Endodermal cell (in vitro differentiated cells): ENCODE measurements around the gene ZDHHC14. TPM values are rescaled to one million over a fixed set of nuclear protein-coding genes. Genes with fewer than 3 reads are reported as not detected.
"Not testable (repeated sequence)": the region's sequence is repeated elsewhere in the genome, so short reads cannot be mapped to it uniquely, and the experiment has no call there.

Experiments
- DNase-seq: peaks from one replicate; pipeline ENCODE4 v3.0.0-alpha.2; 2017
- H3K27ac ChIP-seq: 2 replicates; pipeline ENCODE4 v1.5.1; 2013; ENCODE audit warnings: mild to moderate bottlenecking, low read depth, low read length, moderate library complexity
- H3K27me3 ChIP-seq: 2 replicates; pipeline ENCODE4 v1.6.1; 2013; ENCODE audit warnings: mild to moderate bottlenecking, low read length, moderate library complexity; ENCODE audit not compliant: insufficient read depth, control insufficient read depth, poor library complexity, severe bottlenecking
- H3K36me3 ChIP-seq: 2 replicates; pipeline ENCODE4 v1.7.0; 2013; ENCODE audit warnings: mild to moderate bottlenecking, low read length, moderate library complexity; ENCODE audit not compliant: control insufficient read depth, insufficient read depth
- H3K4me1 ChIP-seq: one replicate; pipeline ENCODE4 v1.7.0; 2013; ENCODE audit warnings: low read length; ENCODE audit not compliant: control insufficient read depth, insufficient read depth
- H3K4me3 ChIP-seq: 2 replicates; pipeline ENCODE4 v1.5.1; 2013; ENCODE audit warnings: mild to moderate bottlenecking, low read length, moderate library complexity
- H3K9ac ChIP-seq: 2 replicates; pipeline ENCODE4 v1.6.1; 2013; ENCODE audit warnings: mild to moderate bottlenecking, low read length, moderate library complexity; ENCODE audit not compliant: poor library complexity, severe bottlenecking; ENCODE audit errors: extremely low read depth
- H3K9me3 ChIP-seq: 2 replicates; pipeline ENCODE4 v1.6.1; 2013; ENCODE audit warnings: mild to moderate bottlenecking, low read length, moderate library complexity; ENCODE audit not compliant: control insufficient read depth
- H3K27ac Mint-ChIP-seq: 2 replicates; pipeline ENCODE4 v1.8.0; 2020; ENCODE audit warnings: mixed read lengths
- H3K27me3 Mint-ChIP-seq: 2 replicates; pipeline ENCODE4 v1.8.0; 2021; ENCODE audit warnings: mild to moderate bottlenecking, mixed read lengths; ENCODE audit not compliant: insufficient read depth
- H3K36me3 Mint-ChIP-seq: 2 replicates; pipeline ENCODE4 v1.8.0; 2020; ENCODE audit warnings: low read depth, mixed read lengths
- H3K4me1 Mint-ChIP-seq: 2 replicates; pipeline ENCODE4 v1.8.0; 2020; ENCODE audit warnings: mixed read lengths
- H3K4me3 Mint-ChIP-seq: 2 replicates; pipeline ENCODE4 v1.8.0; 2020; ENCODE audit warnings: mild to moderate bottlenecking, moderate library complexity, mixed read lengths
- H3K9me3 Mint-ChIP-seq: 2 replicates; pipeline ENCODE4 v1.8.0; 2020; ENCODE audit warnings: mild to moderate bottlenecking, mixed read lengths
- WGBS, 2 experiments: methylation state at CpG; one replicate each; pipeline versions ENCODE4 v1.1.5 to v1.1.7; 2013; ENCODE audit warnings: missing lambda C conversion rate in 2 of 2, mixed read lengths in 1 of 2; ENCODE audit not compliant: insufficient coverage in 1 of 2, insufficient read length in 1 of 2; 5-methylcytosine and 5-hydroxymethylcytosine counted together
- total RNA-seq, 2 donors: library from RNA; stranded (reverse); fragmentation: NEBNext Ultra II Directional in 1 of 2; extraction: Animal tissue kit (Norgen Biotek cat#: 25700) in 1 of 2; gene quantifications; 2 replicates in 1 of 2; 3 replicates in 1 of 2; pipeline ENCODE4 v1.2.1, GENCODE V29; 2021
- TF ChIP-seq, protein P1 (sequence below): fragments of 200-600 bp; sonication (generic); conservative IDR thresholded peaks from 2 replicates; pipeline ENCODE4 v1.5.0; 2021; ENCODE audit warnings: antibody characterized with exemption, mild to moderate bottlenecking

ZDHHC14 gene
- total RNA-seq, 2 donors from 2014 or later: 2.3 to 4.5 TPM

DNA sequence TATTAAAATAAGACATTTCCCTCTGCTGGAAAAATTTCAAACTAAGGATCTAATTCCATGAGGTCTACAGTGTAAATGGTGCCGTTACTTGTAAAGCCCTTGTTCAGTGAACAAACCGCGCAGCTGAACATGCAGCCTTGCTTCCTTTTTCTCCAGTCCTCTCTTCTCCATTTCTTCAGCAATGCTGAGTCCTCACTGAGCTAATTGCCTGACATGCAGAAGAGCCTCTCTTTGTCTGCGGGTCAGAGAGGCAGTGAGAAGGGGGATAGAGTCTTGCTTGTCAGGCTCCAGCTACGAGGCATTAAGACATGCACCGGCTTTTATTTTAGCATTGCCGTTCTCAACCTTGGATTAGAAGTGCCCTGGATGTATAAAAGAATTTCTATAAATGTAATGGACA lies 25.7 kb downstream of the ZDHHC14 start:
- Histone ChIP-seq H3K27ac (no peak overlapping the region), H3K4me3 (no peak overlapping the region), H3K27me3 (no peaks in the 10 kb centered on the region), H3K9me3 (no peaks in the 10 kb centered on the region), H3K36me3 (no peaks in the 10 kb centered on the region), H3K9ac (no peak overlapping the region), H3K4me1 (no peaks in the 10 kb centered on the region)
- no peak for DNase-seq
- Mint-ChIP-seq H3K4me3 (no peak overlapping the region), H3K36me3 (no peaks in the 10 kb centered on the region), H3K9me3 (no peaks in the 10 kb centered on the region), H3K27me3 (no peaks in the 10 kb centered on the region), H3K4me1 (peaks cover 3% of the 10 kb centered on the region), H3K27ac (no peak overlapping the region)
- WGBS, 2 experiments: 14 to 82% methylated on average over 1 to 7 of the region's 7 CpGs
- TF ChIP-seq, protein P1, sequence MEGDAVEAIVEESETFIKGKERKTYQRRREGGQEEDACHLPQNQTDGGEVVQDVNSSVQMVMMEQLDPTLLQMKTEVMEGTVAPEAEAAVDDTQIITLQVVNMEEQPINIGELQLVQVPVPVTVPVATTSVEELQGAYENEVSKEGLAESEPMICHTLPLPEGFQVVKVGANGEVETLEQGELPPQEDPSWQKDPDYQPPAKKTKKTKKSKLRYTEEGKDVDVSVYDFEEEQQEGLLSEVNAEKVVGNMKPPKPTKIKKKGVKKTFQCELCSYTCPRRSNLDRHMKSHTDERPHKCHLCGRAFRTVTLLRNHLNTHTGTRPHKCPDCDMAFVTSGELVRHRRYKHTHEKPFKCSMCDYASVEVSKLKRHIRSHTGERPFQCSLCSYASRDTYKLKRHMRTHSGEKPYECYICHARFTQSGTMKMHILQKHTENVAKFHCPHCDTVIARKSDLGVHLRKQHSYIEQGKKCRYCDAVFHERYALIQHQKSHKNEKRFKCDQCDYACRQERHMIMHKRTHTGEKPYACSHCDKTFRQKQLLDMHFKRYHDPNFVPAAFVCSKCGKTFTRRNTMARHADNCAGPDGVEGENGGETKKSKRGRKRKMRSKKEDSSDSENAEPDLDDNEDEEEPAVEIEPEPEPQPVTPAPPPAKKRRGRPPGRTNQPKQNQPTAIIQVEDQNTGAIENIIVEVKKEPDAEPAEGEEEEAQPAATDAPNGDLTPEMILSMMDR: no peak

DNA sequence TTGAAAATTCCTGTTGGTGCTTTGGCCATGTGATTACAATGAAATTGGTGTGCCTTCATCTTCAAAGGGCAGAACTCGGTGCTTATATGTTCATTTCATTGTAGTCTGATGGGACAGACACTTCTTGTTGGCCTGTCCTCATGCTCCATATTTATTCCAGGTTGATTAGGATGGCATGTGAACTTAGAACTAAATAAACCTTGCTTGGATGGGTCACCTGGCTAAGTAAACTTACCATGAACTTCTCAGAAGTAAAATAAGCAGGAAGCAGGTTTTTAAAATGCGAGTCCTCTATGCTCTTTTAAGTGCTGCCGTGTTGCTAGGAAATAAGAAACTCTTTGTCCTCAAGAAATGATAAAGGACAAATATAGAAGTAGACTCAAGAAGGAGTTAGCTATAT lies 26.7 kb downstream of the ZDHHC14 start:
- peaks cover 3% of the 10 kb centered on the region for H3K4me1 Mint-ChIP-seq
- H3K36me3 Mint-ChIP-seq: no peaks in the 10 kb centered on the region
- H3K9ac ChIP-seq: no peak overlapping the region
- H3K4me3 ChIP-seq: no peak overlapping the region
- no peaks in the 10 kb centered on the region for H3K27me3 ChIP-seq
- no peaks in the 10 kb centered on the region for H3K36me3 ChIP-seq
- H3K27me3 Mint-ChIP-seq: no peaks in the 10 kb centered on the region
- 94 to 97% methylated on average over 3 of the region's 3 CpGs for WGBS, 2 experiments
- no peak overlapping the region for H3K4me3 Mint-ChIP-seq
- TF ChIP-seq, protein P1: no peak
- H3K9me3 ChIP-seq: no peaks in the 10 kb centered on the region
- no peak overlapping the region for H3K27ac ChIP-seq
- DNase-seq: no peak
- H3K4me1 ChIP-seq: no peaks in the 10 kb centered on the region
- H3K27ac Mint-ChIP-seq: no peak overlapping the region
- H3K9me3 Mint-ChIP-seq: no peaks in the 10 kb centered on the region

DNA sequence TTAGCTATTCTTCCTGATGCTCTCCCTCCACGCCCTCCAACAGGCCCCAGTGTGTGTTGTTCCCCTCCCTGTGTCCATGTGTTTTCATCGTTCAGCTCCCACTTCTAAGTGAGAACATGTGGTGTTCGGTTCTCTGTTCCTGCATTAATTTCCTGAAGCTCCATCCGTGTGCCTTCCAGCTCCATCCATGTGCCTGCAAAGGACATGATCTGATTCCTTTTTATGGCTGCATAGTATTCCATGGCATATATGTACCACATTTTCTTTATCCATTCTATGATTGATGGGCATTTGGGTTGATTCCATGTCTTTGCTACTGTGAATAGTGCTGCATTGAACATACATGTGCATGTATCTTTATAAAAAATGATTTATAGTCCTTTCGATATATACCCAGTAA lies 27.4 kb downstream of the ZDHHC14 start:
- H3K36me3 Mint-ChIP-seq, H3K9me3 ChIP-seq, H3K4me3 Mint-ChIP-seq, H3K9me3 Mint-ChIP-seq, H3K9ac ChIP-seq, H3K27me3 ChIP-seq, DNase-seq, H3K4me1 ChIP-seq, H3K4me3 ChIP-seq, H3K27me3 Mint-ChIP-seq, H3K27ac ChIP-seq, H3K36me3 ChIP-seq, H3K27ac Mint-ChIP-seq, H3K4me1 Mint-ChIP-seq: not testable (repeated sequence)
- WGBS, 2 experiments: 91 to 95% methylated on average over 4 to 5 of the region's 5 CpGs

DNA sequence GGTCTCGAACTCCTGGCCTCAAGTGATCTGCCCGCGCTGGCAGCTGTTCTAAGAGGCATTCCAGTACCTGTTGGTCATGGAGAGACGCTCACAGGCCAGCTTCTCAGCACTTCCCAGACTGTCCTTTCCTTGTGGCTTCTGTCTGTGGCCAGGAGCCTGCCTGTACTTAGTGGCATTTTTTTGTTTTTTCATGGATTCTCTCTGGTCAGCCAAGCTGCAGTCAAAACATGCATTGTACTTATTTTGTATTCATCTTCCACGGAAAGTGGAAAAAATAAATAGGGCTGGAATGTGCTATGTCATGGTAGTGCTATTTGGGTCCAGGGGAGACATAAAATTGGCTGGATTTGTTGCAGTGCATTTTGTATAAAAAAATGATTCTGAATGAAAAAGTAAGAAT lies 29.1 kb downstream of the ZDHHC14 start:
- no peak overlapping the region for H3K4me3 Mint-ChIP-seq
- 90 to 94% methylated on average over 5 of the region's 5 CpGs for WGBS, 2 experiments
- no peak overlapping the region for H3K27ac Mint-ChIP-seq
- no peaks in the 10 kb centered on the region for H3K4me1 ChIP-seq
- H3K9me3 ChIP-seq: no peaks in the 10 kb centered on the region
- no peak overlapping the region for H3K4me3 ChIP-seq
- H3K9ac ChIP-seq: no peak overlapping the region
- TF ChIP-seq, protein P1: no peak
- H3K36me3 Mint-ChIP-seq: no peaks in the 10 kb centered on the region
- no peaks in the 10 kb centered on the region for H3K36me3 ChIP-seq
- no peak for DNase-seq
- H3K4me1 Mint-ChIP-seq: peaks cover 3% of the 10 kb centered on the region
- no peaks in the 10 kb centered on the region for H3K9me3 Mint-ChIP-seq
- no peak overlapping the region for H3K27ac ChIP-seq
- no peaks in the 10 kb centered on the region for H3K27me3 Mint-ChIP-seq
- H3K27me3 ChIP-seq: no peaks in the 10 kb centered on the region
